ENCODE results near the gene KIAA1671. TPM values are rescaled to one million over a fixed set of nuclear protein-coding genes. Genes with fewer than 3 reads are reported as not detected.

Gene KIAA1671
- polyA plus RNA-seq, 1 donor (not counting 4 experiments of a cell fraction or from before 2014, with no cell fraction given) = 17.4 TPM

DNA sequence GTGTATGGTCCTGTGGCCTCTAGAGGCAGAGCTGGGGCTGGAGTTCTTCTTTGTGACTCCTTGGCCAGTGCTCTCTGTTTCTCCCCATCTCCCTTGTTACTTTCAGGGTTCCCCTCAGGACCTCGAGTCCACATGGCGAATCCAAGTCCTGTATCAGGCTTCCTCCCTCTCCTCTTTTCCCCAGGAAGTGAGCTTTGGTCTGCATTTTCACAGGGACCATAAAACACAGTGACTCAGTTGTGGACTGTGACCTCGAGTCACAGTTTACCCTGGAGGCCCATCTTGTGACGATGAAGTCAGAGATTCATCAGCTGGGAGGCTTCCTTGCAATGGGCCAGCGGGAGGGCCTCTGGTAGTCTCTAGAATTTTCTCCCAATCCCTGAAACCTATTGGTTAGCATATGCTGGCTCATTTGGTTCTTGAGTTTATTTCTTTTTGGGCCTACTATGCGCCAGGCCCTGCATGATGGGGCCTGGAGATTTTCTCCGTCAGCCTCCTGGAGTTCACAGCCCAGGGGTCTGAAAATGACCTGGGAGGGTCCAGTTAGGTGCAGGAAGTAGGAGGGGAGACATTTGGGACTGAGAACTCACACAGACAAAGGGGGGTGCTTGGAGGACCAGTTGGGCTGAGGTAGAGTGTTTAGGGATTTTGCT lies 100.8 kb downstream of the KIAA1671 start:
- FAIRE-seq (no peak), DNase-seq (ENCODE audit: low read depth, low spot score) (no peak)
- Histone ChIP-seq H3K36me3 (ENCODE audit: control insufficient read depth in 2 of 2, extremely low read depth in 1 of 2, insufficient read depth in 2 of 2, low read length in 2 of 2) (peaks cover 28 to 29% of the 10 kb centered on the region in 2 experiments), H3K4me3 (ENCODE audit: control insufficient read depth in 2 of 3, extremely low read depth in 1 of 3, insufficient read depth in 2 of 3, low read depth in 1 of 3, low read length in 3 of 3) (no peak overlapping the region), H3K4me2 (ENCODE audit: control insufficient read depth, extremely low read depth, insufficient read depth, low read depth, low read length) (no peak overlapping the region), H3K9me3 (ENCODE audit: control insufficient read depth, low read depth, low read length) (peaks cover 6% of the 10 kb centered on the region), H3K27ac (ENCODE audit: control insufficient read depth, insufficient read depth, low read length) (no peak overlapping the region), H3K9me1 (ENCODE audit: control insufficient read depth, extremely low read depth, insufficient read depth, low read length) (no peaks in the 10 kb centered on the region), H3K9ac (ENCODE audit: control insufficient read depth, extremely low read depth, insufficient read depth, low read length) (no peak overlapping the region), H3K27me3 (ENCODE audit: control insufficient read depth, extremely low read depth, insufficient read depth, low read length) (no peaks in the 10 kb centered on the region), H3K79me2 (ENCODE audit: control insufficient read depth, insufficient read depth, low read length) (no peaks in the 10 kb centered on the region), H4K20me1 (ENCODE audit: control insufficient read depth, extremely low read depth, insufficient read depth, low read length) (peaks cover 8% of the 10 kb centered on the region), H3K4me1 (ENCODE audit: control insufficient read depth, extremely low read depth, insufficient read depth, low read length) (no peaks in the 10 kb centered on the region), H2AFZ (ENCODE audit: control insufficient read depth, low read length) (no peak overlapping the region)
- dilution Hi-C loops (cut with MboI; ENCODE audit: extremely low pct_ligation_motif_present, low sequenced_read_pairs) = no loop called here
- TF ChIP-seq EZH2 (IDR thresholded peaks at IDR 0.05; ENCODE audit: low read length) = no peak
- TF ChIP-seq, protein P1, sequence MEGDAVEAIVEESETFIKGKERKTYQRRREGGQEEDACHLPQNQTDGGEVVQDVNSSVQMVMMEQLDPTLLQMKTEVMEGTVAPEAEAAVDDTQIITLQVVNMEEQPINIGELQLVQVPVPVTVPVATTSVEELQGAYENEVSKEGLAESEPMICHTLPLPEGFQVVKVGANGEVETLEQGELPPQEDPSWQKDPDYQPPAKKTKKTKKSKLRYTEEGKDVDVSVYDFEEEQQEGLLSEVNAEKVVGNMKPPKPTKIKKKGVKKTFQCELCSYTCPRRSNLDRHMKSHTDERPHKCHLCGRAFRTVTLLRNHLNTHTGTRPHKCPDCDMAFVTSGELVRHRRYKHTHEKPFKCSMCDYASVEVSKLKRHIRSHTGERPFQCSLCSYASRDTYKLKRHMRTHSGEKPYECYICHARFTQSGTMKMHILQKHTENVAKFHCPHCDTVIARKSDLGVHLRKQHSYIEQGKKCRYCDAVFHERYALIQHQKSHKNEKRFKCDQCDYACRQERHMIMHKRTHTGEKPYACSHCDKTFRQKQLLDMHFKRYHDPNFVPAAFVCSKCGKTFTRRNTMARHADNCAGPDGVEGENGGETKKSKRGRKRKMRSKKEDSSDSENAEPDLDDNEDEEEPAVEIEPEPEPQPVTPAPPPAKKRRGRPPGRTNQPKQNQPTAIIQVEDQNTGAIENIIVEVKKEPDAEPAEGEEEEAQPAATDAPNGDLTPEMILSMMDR (optimal IDR thresholded peaks at IDR 0.05 in 1 of 3, IDR thresholded peaks at IDR 0.05 in 1 of 3, conservative IDR thresholded peaks at IDR 0.05 in 1 of 3; ENCODE audit: extremely low read depth in 1 of 3, insufficient read depth in 2 of 3, low read length in 3 of 3) = no peak

DNA sequence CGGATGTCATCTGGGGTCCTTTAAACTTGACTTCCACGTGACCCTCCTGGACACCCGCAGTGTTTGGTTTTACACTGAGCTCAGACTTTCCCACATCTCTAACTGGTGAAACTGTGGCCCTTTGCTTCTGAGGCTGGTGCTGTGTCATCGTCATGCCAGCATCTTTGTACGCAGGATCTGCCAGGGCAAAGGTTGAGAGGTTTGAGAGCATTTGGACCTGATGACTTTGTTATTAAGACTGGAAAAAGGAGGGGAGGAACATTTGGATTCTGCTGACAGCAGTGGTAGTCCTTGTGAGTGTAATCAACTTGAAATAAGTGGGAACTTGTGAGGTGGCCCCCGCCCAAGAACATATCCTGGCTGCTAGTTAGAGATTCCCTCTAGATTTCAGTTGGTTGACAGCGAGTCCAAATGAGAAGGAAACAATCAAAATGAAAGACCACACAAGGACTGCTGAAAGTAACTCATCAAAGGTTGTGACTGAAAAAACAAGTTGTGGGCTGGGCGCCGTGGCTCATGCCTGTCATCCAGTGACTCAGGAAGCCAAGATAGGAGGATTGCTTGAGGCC lies 102.5 kb downstream of the KIAA1671 start:
- DNase-seq (ENCODE audit: low read depth, low spot score) (no peak), FAIRE-seq (no peak)

More for the DNA sequence above, 102.5 kb downstream of the KIAA1671 start:
- TF ChIP-seq, protein P1 (optimal IDR thresholded peaks at IDR 0.05 in 1 of 3, IDR thresholded peaks at IDR 0.05 in 1 of 3, conservative IDR thresholded peaks at IDR 0.05 in 1 of 3; ENCODE audit: extremely low read depth in 1 of 3, insufficient read depth in 2 of 3, low read length in 3 of 3) = no peak
- TF ChIP-seq EZH2 (IDR thresholded peaks at IDR 0.05; ENCODE audit: low read length) = no peak
- Histone ChIP-seq H3K79me2 (ENCODE audit: control insufficient read depth, insufficient read depth, low read length) (no peaks in the 10 kb centered on the region), H3K27ac (ENCODE audit: control insufficient read depth, insufficient read depth, low read length) (no peak overlapping the region), H3K4me2 (ENCODE audit: control insufficient read depth, extremely low read depth, insufficient read depth, low read depth, low read length) (no peak overlapping the region), H4K20me1 (ENCODE audit: control insufficient read depth, extremely low read depth, insufficient read depth, low read length) (peaks cover 6% of the 10 kb centered on the region), H3K9me1 (ENCODE audit: control insufficient read depth, extremely low read depth, insufficient read depth, low read length) (no peaks in the 10 kb centered on the region), H3K9ac (ENCODE audit: control insufficient read depth, extremely low read depth, insufficient read depth, low read length) (no peak overlapping the region), H2AFZ (ENCODE audit: control insufficient read depth, low read length) (no peak overlapping the region), H3K36me3 (ENCODE audit: control insufficient read depth in 2 of 2, extremely low read depth in 1 of 2, insufficient read depth in 2 of 2, low read length in 2 of 2) (peaks cover 18 to 19% of the 10 kb centered on the region in 2 experiments), H3K27me3 (ENCODE audit: control insufficient read depth, extremely low read depth, insufficient read depth, low read length) (no peaks in the 10 kb centered on the region), H3K4me3 (ENCODE audit: control insufficient read depth in 2 of 3, extremely low read depth in 1 of 3, insufficient read depth in 2 of 3, low read depth in 1 of 3, low read length in 3 of 3) (no peak overlapping the region), H3K4me1 (ENCODE audit: control insufficient read depth, extremely low read depth, insufficient read depth, low read length) (peaks cover 2% of the 10 kb centered on the region), H3K9me3 (ENCODE audit: control insufficient read depth, low read depth, low read length) (peaks cover 6% of the 10 kb centered on the region)
- dilution Hi-C loops (cut with MboI; ENCODE audit: extremely low pct_ligation_motif_present, low sequenced_read_pairs) = no loop called here

Measured in keratinocyte (primary cell).